Trophoblast cell (in vitro differentiated cells and primary cell): ENCODE data around the gene RPP30.
"Not testable (repeated sequence)": the region's sequence is repeated elsewhere in the genome, so short reads cannot be mapped to it uniquely, and the experiment has no call there.

ENCODE experiments used
- DNase-seq, 2 donors: peaks; one replicate each; pipeline ENCODE4 v3.0.0-alpha.2; 2016
- H2AFZ ChIP-seq: 2 replicates; pipeline ENCODE4 v1.6.1; 2013; ENCODE audit warnings: low read length, moderate library complexity, mild to moderate bottlenecking; ENCODE audit not compliant: insufficient read depth, poor library complexity
- H2AK5ac ChIP-seq: 2 replicates; pipeline ENCODE4 v1.6.1; 2013; ENCODE audit warnings: mild to moderate bottlenecking, low read length
- H2BK120ac ChIP-seq: 2 replicates; pipeline ENCODE4 v1.6.1; 2013; ENCODE audit warnings: low read length, mild to moderate bottlenecking, moderate library complexity; ENCODE audit not compliant: insufficient read depth, poor library complexity
- H2BK12ac ChIP-seq: 2 replicates; pipeline ENCODE4 v1.6.1; 2013; ENCODE audit warnings: mild to moderate bottlenecking, low read length, moderate library complexity
- H2BK5ac ChIP-seq: 2 replicates; pipeline ENCODE4 v1.6.1; 2013; ENCODE audit warnings: low read length, low read depth, moderate library complexity, mild to moderate bottlenecking; ENCODE audit not compliant: poor library complexity
- H3K14ac ChIP-seq: 2 replicates; pipeline ENCODE4 v1.6.1; 2013; ENCODE audit warnings: mild to moderate bottlenecking, low read length
- H3K18ac ChIP-seq: 2 replicates; pipeline ENCODE4 v1.6.1; 2013; ENCODE audit warnings: mild to moderate bottlenecking, low read length
- H3K23ac ChIP-seq: 2 replicates; pipeline ENCODE4 v1.6.1; 2013; ENCODE audit warnings: low read length
- H3K27ac ChIP-seq: 2 replicates; pipeline ENCODE4 v1.5.1; 2013; ENCODE audit warnings: low read depth, mild to moderate bottlenecking, inconsistent platforms, low read length, moderate library complexity
- H3K27me3 ChIP-seq: 2 replicates; pipeline ENCODE4 v1.6.1; 2013; ENCODE audit warnings: inconsistent platforms, mild to moderate bottlenecking, low read length, moderate library complexity; ENCODE audit not compliant: insufficient read depth
- H3K36me3 ChIP-seq, 2 experiments: 1 replicate in 1 of 2; 2 replicates in 1 of 2; pipeline ENCODE4 v1.6.1; 2013; ENCODE audit warnings: low read length in 2 of 2, mild to moderate bottlenecking in 2 of 2, moderate library complexity in 1 of 2; ENCODE audit not compliant: insufficient read depth in 2 of 2, control insufficient read depth in 1 of 2
- H3K4ac ChIP-seq: 2 replicates; pipeline ENCODE4 v1.6.1; 2013; ENCODE audit warnings: low read depth, mild to moderate bottlenecking, low read length, moderate library complexity
- H3K4me1 ChIP-seq, 2 experiments: 1 replicate in 1 of 2; 2 replicates in 1 of 2; pipeline ENCODE4 v1.6.1; 2013; ENCODE audit warnings: low read length in 2 of 2, mild to moderate bottlenecking in 2 of 2, moderate library complexity in 1 of 2; ENCODE audit not compliant: insufficient read depth in 2 of 2, control insufficient read depth in 1 of 2
- H3K4me2 ChIP-seq: 2 replicates; pipeline ENCODE4 v1.6.1; 2013; ENCODE audit warnings: inconsistent platforms, mild to moderate bottlenecking, low read length, moderate library complexity
- H3K4me3 ChIP-seq: 2 replicates; pipeline ENCODE4 v1.5.1; 2013; ENCODE audit warnings: mild to moderate bottlenecking, low read depth, low read length, inconsistent platforms
- H3K79me1 ChIP-seq: one replicate; pipeline ENCODE4 v1.6.1; 2013; ENCODE audit warnings: low read length
- H3K79me2 ChIP-seq: 2 replicates; pipeline ENCODE4 v1.6.1; 2013; ENCODE audit warnings: low read length, mild to moderate bottlenecking; ENCODE audit not compliant: control insufficient read depth, insufficient read depth, poor library complexity
- H3K9ac ChIP-seq: 2 replicates; pipeline ENCODE4 v1.6.1; 2013; ENCODE audit warnings: mild to moderate bottlenecking, low read length
- H3K9me3 ChIP-seq: 2 replicates; pipeline ENCODE4 v1.6.1; 2013; ENCODE audit warnings: low read depth, mild to moderate bottlenecking, control low read depth, inconsistent platforms, low read length; ENCODE audit not compliant: insufficient read depth
- H4K12ac ChIP-seq: 2 replicates; pipeline ENCODE4 v1.6.1; 2013; ENCODE audit warnings: low read depth, mild to moderate bottlenecking, low read length, moderate library complexity
- H4K8ac ChIP-seq: 2 replicates; pipeline ENCODE4 v1.6.1; 2013; ENCODE audit warnings: low read depth, mild to moderate bottlenecking, low read length, moderate library complexity
- H4K91ac ChIP-seq: one replicate; pipeline ENCODE4 v1.6.1; 2013; ENCODE audit warnings: low read depth, mild to moderate bottlenecking, low read length, moderate library complexity
- WGBS: extraction: QIAGEN DNeasy Blood & Tissue Kit; methylation state at CpG from one replicate; pipeline ENCODE4 v1.1.7; 2013; ENCODE audit warnings: missing lambda C conversion rate; ENCODE audit not compliant: insufficient read length, insufficient coverage; ENCODE audit errors: extremely low coverage; 5-methylcytosine and 5-hydroxymethylcytosine counted together

Gene RPP30

GRCh38 chr10:90939116-90939515 lies 67.3 kb downstream of the RPP30 start:
- H3K9me3 ChIP-seq: peaks cover 3% of the 10 kb centered on the region
- H3K4me1 ChIP-seq: peaks cover 6 to 18% of the 10 kb centered on the region in 2 experiments
- H2BK5ac ChIP-seq: no peak overlapping the region
- H4K8ac ChIP-seq: no peak overlapping the region
- H3K79me2 ChIP-seq: peaks cover 1% of the 10 kb centered on the region
- no peak overlapping the region for H4K91ac ChIP-seq
- H3K4me3 ChIP-seq: no peak overlapping the region
- DNase-seq: no peak
- no peak overlapping the region for H3K4me2 ChIP-seq
- H3K79me1 ChIP-seq: peaks cover 22% of the 10 kb centered on the region
- no peak overlapping the region for H3K4ac ChIP-seq
- H3K14ac ChIP-seq: no peak overlapping the region
- no peaks in the 10 kb centered on the region for H3K27me3 ChIP-seq
- no peak overlapping the region for H3K18ac ChIP-seq
- H2AFZ ChIP-seq: no peak overlapping the region
- H3K23ac ChIP-seq: no peak overlapping the region
- H2AK5ac ChIP-seq: no peak overlapping the region
- H3K27ac ChIP-seq: no peak overlapping the region
- H2BK120ac ChIP-seq: no peak overlapping the region
- H2BK12ac ChIP-seq: no peak overlapping the region
- H4K12ac ChIP-seq: no peak overlapping the region
- no peak overlapping the region for H3K9ac ChIP-seq
- no CpG with 5 or more reads among the region's 1 CpG for WGBS
- H3K36me3 ChIP-seq: no peaks in the 10 kb centered on the region

GRCh38 chr10:90939648-90940047 lies 67.9 kb downstream of the RPP30 start:
- H3K4me1 ChIP-seq: peaks cover 6 to 16% of the 10 kb centered on the region in 2 experiments
- H2AK5ac ChIP-seq: peak overlapping the region; percentile 48
- no peak overlapping the region for H3K27ac ChIP-seq
- H3K4me3 ChIP-seq: no peak overlapping the region
- H4K12ac ChIP-seq: no peak overlapping the region
- H3K18ac ChIP-seq: no peak overlapping the region
- no peak overlapping the region for H3K9ac ChIP-seq
- H3K27me3 ChIP-seq: no peaks in the 10 kb centered on the region
- peak overlapping the region; percentile 3 for H4K91ac ChIP-seq
- H3K14ac ChIP-seq: no peak overlapping the region
- H2BK120ac ChIP-seq: no peak overlapping the region
- WGBS: no CpG with 5 or more reads among the region's 6 CpGs
- no peak for DNase-seq
- no peak overlapping the region for H3K4ac ChIP-seq
- no peaks in the 10 kb centered on the region for H3K36me3 ChIP-seq
- H3K79me2 ChIP-seq: peaks cover 1% of the 10 kb centered on the region
- no peak overlapping the region for H3K4me2 ChIP-seq
- H2BK5ac ChIP-seq: peak overlapping the region; percentile 2
- no peak overlapping the region for H3K23ac ChIP-seq
- peaks cover 20% of the 10 kb centered on the region for H3K79me1 ChIP-seq
- peak overlapping the region; percentile 30 for H2BK12ac ChIP-seq
- no peak overlapping the region for H2AFZ ChIP-seq
- no peak overlapping the region for H4K8ac ChIP-seq
- peaks cover 3% of the 10 kb centered on the region for H3K9me3 ChIP-seq

- H3K27ac ChIP-seq, H3K36me3 ChIP-seq, H4K91ac ChIP-seq, H4K8ac ChIP-seq, H2AK5ac ChIP-seq, H3K14ac ChIP-seq, H3K9ac ChIP-seq, H2AFZ ChIP-seq, H3K9me3 ChIP-seq, H2BK12ac ChIP-seq, H3K79me2 ChIP-seq, H3K4me2 ChIP-seq, H3K4ac ChIP-seq, H4K12ac ChIP-seq, H2BK5ac ChIP-seq, H3K18ac ChIP-seq, H3K23ac ChIP-seq, H3K4me3 ChIP-seq, DNase-seq, H3K27me3 ChIP-seq: not testable (repeated sequence)
- Histone ChIP-seq H2BK120ac (peak overlapping the region; percentile 25), H3K4me1 (peaks cover 10 to 11% of the 10 kb centered on the region in 2 experiments), H3K79me1 (peaks cover 19% of the 10 kb centered on the region)
- no CpG with 5 or more reads among the region's 3 CpGs for WGBS
These were observed 71.2 kb downstream of the RPP30 start for GRCh38 chr10:90942980-90943379.

- H3K9me3 ChIP-seq: peaks cover 3% of the 10 kb centered on the region
- DNase-seq: no peak
- H3K23ac ChIP-seq: no peak overlapping the region
- H2AK5ac ChIP-seq: no peak overlapping the region
- no CpG with 5 or more reads among the region's 1 CpG for WGBS
- no peak overlapping the region for H3K4me3 ChIP-seq
- no peak overlapping the region for H4K12ac ChIP-seq
- H3K4ac ChIP-seq: no peak overlapping the region
- H4K8ac ChIP-seq: no peak overlapping the region
- H2BK120ac ChIP-seq: no peak overlapping the region
- H2AFZ ChIP-seq: no peak overlapping the region
- no peak overlapping the region for H3K27ac ChIP-seq
- H3K4me2 ChIP-seq: no peak overlapping the region
- no peak overlapping the region for H3K18ac ChIP-seq
- H2BK12ac ChIP-seq: no peak overlapping the region
- H3K14ac ChIP-seq: no peak overlapping the region
- H3K79me1 ChIP-seq: peaks cover 15% of the 10 kb centered on the region
- H3K4me1 ChIP-seq: peaks cover 8 to 9% of the 10 kb centered on the region in 2 experiments
- no peak overlapping the region for H3K9ac ChIP-seq
- no peak overlapping the region for H2BK5ac ChIP-seq
- no peaks in the 10 kb centered on the region for H3K27me3 ChIP-seq
- no peaks in the 10 kb centered on the region for H3K79me2 ChIP-seq
- H4K91ac ChIP-seq: no peak overlapping the region
- no peaks in the 10 kb centered on the region for H3K36me3 ChIP-seq
These were observed 73.0 kb downstream of the RPP30 start for GRCh38 chr10:90944749-90945148.
